Caco-2 (cell line): ENCODE results near the gene SPTLC2. TPM values are rescaled to one million over a fixed set of nuclear protein-coding genes. Genes with fewer than 3 reads are reported as not detected.

Experiments
- BruUV-seq: library from RNA; stranded (reverse); fragments of 400-500 nt; replicated peaks from 2 replicates; lab custom pipeline; 2021; lab: Mats Ljungman, UMichigan
- CTCF ChIA-PET: fragments of 300-600 bp; sonication (Branson Sonifier 250); formaldehyde crosslinking; loops from one replicate; lab custom pipeline; 2022; ENCODE audit warnings: antibody characterized with exemption; lab: Charles Lee
- POLR2A ChIA-PET: fragments of 300-600 bp; sonication (Branson Sonifier 250); formaldehyde crosslinking; loops from one replicate; lab custom pipeline; 2022; ENCODE audit warnings: antibody characterized with exemption; lab: Charles Lee
- DNase-seq, 2 experiments: peaks; one replicate each; pipeline versions ENCODE4 v3.0.0 to v3.0.0-alpha.2; 2020 to 2022
- H3K27me3 ChIP-seq: replicated peaks from 2 replicates; pipeline ENCODE4 v1.6.0; 2011; ENCODE audit warnings: low read length; ENCODE audit not compliant: control insufficient read depth, insufficient read depth
- H3K36me3 ChIP-seq: 2 replicates; pipeline ENCODE4 v1.5.1; 2011; ENCODE audit warnings: low read length; ENCODE audit not compliant: control insufficient read depth, insufficient read depth
- H3K4me1 ChIP-seq: fragments of 250-450 bp; sonication (Bioruptor Pico); 2 replicates; pipeline ENCODE4 v1.5.1; 2020; ENCODE audit warnings: mild to moderate bottlenecking
- H3K4me3 ChIP-seq: 2 replicates; pipeline ENCODE4 v1.5.1; 2011; ENCODE audit warnings: low read depth, mild to moderate bottlenecking, control low read depth, low read length
- H3K9me3 ChIP-seq: fragments of 250-450 bp; sonication (Bioruptor Pico); 2 replicates; pipeline ENCODE4 v1.5.1; 2020; ENCODE audit warnings: mild to moderate bottlenecking, moderate library complexity
- H3K27ac Mint-ChIP-seq: one replicate; pipeline ENCODE4 v1.8.0; 2022; ENCODE audit warnings: mixed read lengths; ENCODE audit not compliant: unreplicated experiment
- H3K27me3 Mint-ChIP-seq: one replicate; pipeline ENCODE4 v1.8.0; 2022; ENCODE audit warnings: mixed read lengths; ENCODE audit not compliant: insufficient read depth, unreplicated experiment
- H3K36me3 Mint-ChIP-seq: one replicate; pipeline ENCODE4 v1.8.0; 2022; ENCODE audit warnings: mild to moderate bottlenecking, mixed read lengths; ENCODE audit not compliant: insufficient read depth, unreplicated experiment
- H3K4me1 Mint-ChIP-seq: one replicate; pipeline ENCODE4 v1.8.0; 2022; ENCODE audit warnings: low read depth, mixed read lengths; ENCODE audit not compliant: unreplicated experiment
- H3K4me3 Mint-ChIP-seq: one replicate; pipeline ENCODE4 v1.8.0; 2022; ENCODE audit warnings: mild to moderate bottlenecking, moderate library complexity, mixed read lengths; ENCODE audit not compliant: unreplicated experiment
- H3K9me3 Mint-ChIP-seq: one replicate; pipeline ENCODE4 v1.8.0; 2022; ENCODE audit warnings: mixed read lengths; ENCODE audit not compliant: unreplicated experiment
- CTCF ChIP-seq, 2 experiments: fragments of 200-600 bp in 1 of 2; IDR thresholded peaks; 1 replicate in 1 of 2; 2 replicates in 1 of 2; pipeline versions ENCODE4 v1.5.1 to v1.8.0; 2011 to 2022; ENCODE audit warnings: antibody characterized with exemption in 1 of 2, control low read depth in 1 of 2, inconsistent platforms in 1 of 2, low read depth in 1 of 2, low read length in 1 of 2, mild to moderate bottlenecking in 1 of 2, moderate library complexity in 1 of 2; ENCODE audit not compliant: insufficient read depth in 1 of 2, severe bottlenecking in 1 of 2, unreplicated experiment in 1 of 2
- intact Hi-C: fragments of 100-400 bp; cut with micrococcal nuclease; formaldehyde crosslinking; loops from one replicate; pipeline ENCODE4 v1.10.0; 2022; ENCODE audit not compliant: unreplicated experiment
- total RNA-seq: library from RNA; stranded (reverse); gene quantifications from 2 replicates; pipeline ENCODE4 v1.2.3, GENCODE V29; 2022

The SPTLC2 gene
- total RNA-seq, 1 experiment from 2014 or later = 49.6 TPM

GRCh38 chr14:77654001-77654441 lies 37.6 kb upstream of the SPTLC2 start:
- Histone ChIP-seq H3K4me3 (no peak overlapping the region), H3K4me1 (no peaks in the 10 kb centered on the region), H3K27me3 (no peaks in the 10 kb centered on the region), H3K9me3 (no peaks in the 10 kb centered on the region), H3K36me3 (no peaks in the 10 kb centered on the region)
- Mint-ChIP-seq H3K4me3 (no peak overlapping the region), H3K36me3 (no peaks in the 10 kb centered on the region), H3K4me1 (peaks cover 18% of the 10 kb centered on the region), H3K27ac (no peak overlapping the region), H3K9me3 (no peaks in the 10 kb centered on the region), H3K27me3 (no peaks in the 10 kb centered on the region)
- intact Hi-C loops = no loop called here
- no peak for DNase-seq
- TF ChIP-seq CTCF (IDR thresholded peaks at IDR 0.05; ENCODE audit: insufficient read depth in 1 of 2, low read depth in 1 of 2, low read length in 1 of 2, severe bottlenecking in 1 of 2, unreplicated experiment in 1 of 2) = no peak
- ChIA-PET CTCF (no interaction called here), POLR2A (no interaction called here)
- BruUV-seq = no TSS peak

- CTCF ChIA-PET = interaction anchor here (1.0 kb wide), 1 partner anchor 168 kb away, joined by 4 read pairs; no protein-coding TSS in a partner anchor
- H3K27me3 ChIP-seq = no peaks in the 10 kb centered on the region
- DNase-seq = no peak
- H3K4me3 ChIP-seq = no peak overlapping the region
- intact Hi-C loops = no loop called here
- POLR2A ChIA-PET = no interaction called here
- Mint-ChIP-seq H3K36me3 (no peaks in the 10 kb centered on the region), H3K27ac (no peak overlapping the region), H3K4me3 (no peak overlapping the region), H3K4me1 (peaks cover 29% of the 10 kb centered on the region), H3K9me3 (no peaks in the 10 kb centered on the region), H3K27me3 (no peaks in the 10 kb centered on the region)
- peaks cover 28% of the 10 kb centered on the region for H3K4me1 ChIP-seq
- TF ChIP-seq CTCF (IDR thresholded peaks at IDR 0.05; ENCODE audit: insufficient read depth in 1 of 2, low read depth in 1 of 2, low read length in 1 of 2, severe bottlenecking in 1 of 2, unreplicated experiment in 1 of 2) = no peak
- H3K9me3 ChIP-seq = peaks cover 17% of the 10 kb centered on the region
- BruUV-seq = no TSS peak
- H3K36me3 ChIP-seq = no peaks in the 10 kb centered on the region
Observed at GRCh38 chr14:77649326-77649725, 32.9 kb upstream of the SPTLC2 start.

- peak in 1 of 2 experiments; percentile 58 for DNase-seq
- H3K4me3 ChIP-seq = no peak overlapping the region
- Mint-ChIP-seq H3K27me3 (no peaks in the 10 kb centered on the region), H3K4me1 (peaks cover 25% of the 10 kb centered on the region), H3K27ac (no peak overlapping the region), H3K4me3 (no peak overlapping the region), H3K36me3 (no peaks in the 10 kb centered on the region), H3K9me3 (no peaks in the 10 kb centered on the region)
- no TSS peak for BruUV-seq
- no peak for TF ChIP-seq CTCF (IDR thresholded peaks at IDR 0.05; ENCODE audit: insufficient read depth in 1 of 2, low read depth in 1 of 2, low read length in 1 of 2, severe bottlenecking in 1 of 2, unreplicated experiment in 1 of 2)
- H3K36me3 ChIP-seq = no peaks in the 10 kb centered on the region
- intact Hi-C loops = no loop called here
- CTCF ChIA-PET = interaction anchor here (1.0 kb wide), 1 partner anchor 169 kb away, joined by 4 read pairs; no protein-coding TSS in a partner anchor
- peaks cover 28% of the 10 kb centered on the region for H3K4me1 ChIP-seq
- H3K27me3 ChIP-seq = no peaks in the 10 kb centered on the region
- peaks cover 17% of the 10 kb centered on the region for H3K9me3 ChIP-seq
- POLR2A ChIA-PET = no interaction called here
Observed at GRCh38 chr14:77648520-77649200, 32.2 kb upstream of the SPTLC2 start.
